ENCODE measurements around the gene RFTN1.

- TF ChIP-seq POLR2A (IDR thresholded peaks at IDR 0.05; ENCODE audit: low read length) (no peak), GATA1 (IDR thresholded peaks at IDR 0.05; ENCODE audit: low read depth, low read length) (no peak)
Measured at GRCh38 chr3:16365491-16366128, 147.9 kb downstream of the RFTN1 start.
